Measurements from ENCODE around the gene HSDL2. TPM values are rescaled to one million over a fixed set of nuclear protein-coding genes. Genes with fewer than 3 reads are reported as not detected.

Gene HSDL2
- total RNA-seq, 1 donor from 2014 or later: 26.5 TPM

DNA sequence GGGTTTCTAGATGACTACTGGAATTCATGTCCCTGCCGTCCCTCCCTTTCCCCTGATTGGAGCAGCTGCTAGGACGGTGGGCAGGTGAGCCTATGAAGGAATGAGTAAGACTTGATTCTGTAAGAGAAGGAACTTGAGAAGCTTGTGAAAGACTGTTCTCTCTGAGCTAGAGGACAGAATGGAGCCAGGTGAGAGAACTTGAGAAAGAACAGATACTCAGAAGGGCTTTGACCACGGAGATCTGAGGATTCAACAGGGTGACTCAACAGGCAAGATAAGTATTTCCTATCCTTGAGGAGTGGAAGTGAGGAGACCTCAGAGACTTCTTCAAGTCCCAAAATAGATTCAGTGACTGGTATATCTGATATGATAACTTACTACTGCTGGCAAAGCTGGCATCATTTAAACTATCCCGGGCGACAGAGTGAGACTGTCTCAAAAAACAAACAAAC lies 41.9 kb downstream of the HSDL2 start:
- no peaks in the 10 kb centered on the region for H3K4me1 Mint-ChIP-seq
- H3K27ac Mint-ChIP-seq: no peak overlapping the region
- TF ChIP-seq, protein P1, sequence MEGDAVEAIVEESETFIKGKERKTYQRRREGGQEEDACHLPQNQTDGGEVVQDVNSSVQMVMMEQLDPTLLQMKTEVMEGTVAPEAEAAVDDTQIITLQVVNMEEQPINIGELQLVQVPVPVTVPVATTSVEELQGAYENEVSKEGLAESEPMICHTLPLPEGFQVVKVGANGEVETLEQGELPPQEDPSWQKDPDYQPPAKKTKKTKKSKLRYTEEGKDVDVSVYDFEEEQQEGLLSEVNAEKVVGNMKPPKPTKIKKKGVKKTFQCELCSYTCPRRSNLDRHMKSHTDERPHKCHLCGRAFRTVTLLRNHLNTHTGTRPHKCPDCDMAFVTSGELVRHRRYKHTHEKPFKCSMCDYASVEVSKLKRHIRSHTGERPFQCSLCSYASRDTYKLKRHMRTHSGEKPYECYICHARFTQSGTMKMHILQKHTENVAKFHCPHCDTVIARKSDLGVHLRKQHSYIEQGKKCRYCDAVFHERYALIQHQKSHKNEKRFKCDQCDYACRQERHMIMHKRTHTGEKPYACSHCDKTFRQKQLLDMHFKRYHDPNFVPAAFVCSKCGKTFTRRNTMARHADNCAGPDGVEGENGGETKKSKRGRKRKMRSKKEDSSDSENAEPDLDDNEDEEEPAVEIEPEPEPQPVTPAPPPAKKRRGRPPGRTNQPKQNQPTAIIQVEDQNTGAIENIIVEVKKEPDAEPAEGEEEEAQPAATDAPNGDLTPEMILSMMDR (IDR thresholded peaks at IDR 0.05; ENCODE audit: unreplicated experiment): no peak
- peaks cover 13% of the 10 kb centered on the region for H3K36me3 Mint-ChIP-seq
- no peaks in the 10 kb centered on the region for H3K9me3 Mint-ChIP-seq
- H3K27me3 Mint-ChIP-seq (ENCODE audit: low read depth): no peaks in the 10 kb centered on the region
- H3K4me3 Mint-ChIP-seq: no peak overlapping the region
- no peak for DNase-seq (ENCODE audit: low spot score in 2 of 2, unreplicated experiment in 2 of 2)

DNA sequence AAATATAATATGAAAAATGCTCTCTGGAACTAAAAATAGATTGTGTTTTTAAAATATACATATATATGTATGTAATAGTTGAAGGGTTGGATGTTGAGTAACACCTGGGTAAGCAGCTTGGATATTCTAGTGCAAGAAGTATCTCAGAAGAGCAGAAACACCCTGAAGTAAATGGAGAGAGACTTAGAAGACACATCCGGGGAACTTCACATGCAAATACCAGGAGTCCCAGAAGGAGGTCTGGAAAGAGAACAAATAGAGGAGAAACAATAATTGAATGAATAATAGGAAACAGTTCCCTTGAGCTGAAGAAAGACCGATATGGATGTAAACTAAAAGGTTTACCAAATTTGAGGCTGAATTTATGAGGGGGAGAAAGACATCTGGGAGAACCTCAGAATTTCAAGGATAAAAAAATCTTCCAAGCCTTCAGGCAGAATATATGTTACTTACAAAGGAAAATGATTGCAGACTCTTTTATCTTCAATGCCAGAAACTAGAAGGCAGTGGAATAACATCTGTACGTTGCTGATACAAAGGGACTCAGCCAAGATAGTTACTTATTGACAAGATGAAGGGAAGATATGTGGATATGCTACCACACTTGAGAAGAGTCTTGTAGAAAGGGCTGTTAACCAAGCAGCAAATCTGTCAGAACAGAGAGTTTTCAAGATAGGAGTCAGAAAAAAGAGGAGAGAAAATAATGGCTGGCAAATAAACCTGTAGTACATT lies 42.7 kb downstream of the HSDL2 start:
- TF ChIP-seq, protein P1 (IDR thresholded peaks at IDR 0.05; ENCODE audit: unreplicated experiment): no peak
- Mint-ChIP-seq H3K27me3 (ENCODE audit: low read depth) (no peaks in the 10 kb centered on the region), H3K9me3 (no peaks in the 10 kb centered on the region), H3K4me1 (no peaks in the 10 kb centered on the region), H3K36me3 (peaks cover 13% of the 10 kb centered on the region), H3K4me3 (no peak overlapping the region), H3K27ac (no peak overlapping the region)
- no peak for DNase-seq (ENCODE audit: low spot score in 2 of 2, unreplicated experiment in 2 of 2)

DNA sequence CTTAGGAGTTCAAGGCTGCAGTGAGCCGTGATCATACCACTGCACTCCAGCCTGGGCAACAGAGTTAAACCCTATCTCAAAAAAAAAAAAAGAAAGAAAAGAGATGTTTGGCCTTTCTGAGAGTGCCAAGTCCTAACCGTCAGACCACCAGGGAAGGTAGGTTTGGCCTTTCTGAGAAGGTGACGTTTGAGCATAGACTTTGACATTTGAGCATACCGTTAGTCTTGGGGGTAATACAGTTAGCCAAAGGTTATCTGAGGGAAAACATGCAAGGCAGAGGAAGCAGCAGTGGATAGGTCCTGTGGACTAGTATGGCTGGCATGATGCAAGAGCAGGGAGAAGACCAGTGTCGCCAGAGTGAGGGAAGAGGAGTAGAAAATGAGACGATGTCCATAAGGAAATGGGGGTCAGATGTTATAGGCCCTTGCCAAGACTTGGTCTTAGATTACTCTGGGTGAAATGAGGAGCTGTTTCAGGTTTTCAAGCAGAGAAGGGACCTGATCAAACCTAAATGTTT lies 50.2 kb downstream of the HSDL2 start:
- H3K4me1 Mint-ChIP-seq: peaks cover 7% of the 10 kb centered on the region
- TF ChIP-seq, protein P1 (IDR thresholded peaks at IDR 0.05; ENCODE audit: unreplicated experiment): no peak
- no peak for DNase-seq (ENCODE audit: low spot score in 2 of 2, unreplicated experiment in 2 of 2)
- H3K36me3 Mint-ChIP-seq: peaks cover 26% of the 10 kb centered on the region
- no peak overlapping the region for H3K4me3 Mint-ChIP-seq
- no peaks in the 10 kb centered on the region for H3K27me3 Mint-ChIP-seq (ENCODE audit: low read depth)
- H3K9me3 Mint-ChIP-seq: no peaks in the 10 kb centered on the region
- no peak overlapping the region for H3K27ac Mint-ChIP-seq

DNA sequence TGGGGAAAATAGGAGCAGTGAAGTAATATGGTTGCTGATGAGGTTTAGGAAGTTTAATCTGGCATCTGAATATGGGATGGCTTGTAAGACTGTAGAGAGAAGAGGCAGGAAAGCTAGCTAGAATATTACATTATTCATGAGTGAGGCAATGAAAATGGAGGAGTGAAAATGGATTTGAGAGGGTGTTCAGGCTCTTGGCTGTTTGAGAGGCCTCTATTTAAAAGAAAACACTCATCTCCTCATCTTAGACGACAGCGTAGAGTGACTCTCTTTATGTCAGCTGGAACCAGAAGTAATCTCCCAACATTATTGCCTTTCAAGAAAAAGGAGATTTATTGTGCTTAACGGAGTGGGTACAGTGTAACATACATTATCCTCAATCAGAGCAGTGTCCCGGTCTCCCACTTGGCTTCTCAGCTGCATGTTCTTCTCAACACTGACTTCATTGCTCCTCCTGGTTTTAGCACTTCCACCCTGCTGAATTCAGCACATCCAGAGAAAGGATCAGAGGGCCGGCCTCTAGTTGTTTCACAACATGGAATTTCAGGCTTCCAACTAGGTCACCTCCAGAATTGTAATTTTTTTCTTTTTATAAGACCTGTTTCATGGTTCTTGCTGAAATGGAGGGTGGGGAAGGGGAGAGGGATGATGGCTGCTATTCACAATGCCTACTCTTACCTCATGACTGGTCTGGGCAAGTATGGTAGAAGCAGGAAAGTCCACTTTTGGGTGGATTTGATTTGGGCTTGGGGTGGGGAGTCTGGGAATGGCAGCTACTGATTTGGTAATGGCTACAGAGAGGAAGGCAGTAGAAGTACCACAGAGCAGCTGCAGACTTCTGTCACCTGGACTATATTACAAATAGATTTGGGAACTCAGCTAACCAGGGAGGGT lies 53.8 kb downstream of the HSDL2 start:
- TF ChIP-seq, protein P1 (IDR thresholded peaks at IDR 0.05; ENCODE audit: unreplicated experiment): no peak
- Mint-ChIP-seq H3K36me3 (peaks cover 22% of the 10 kb centered on the region), H3K4me3 (no peak overlapping the region), H3K4me1 (peaks cover 7% of the 10 kb centered on the region), H3K27me3 (ENCODE audit: low read depth) (no peaks in the 10 kb centered on the region), H3K27ac (no peak overlapping the region), H3K9me3 (no peaks in the 10 kb centered on the region)
- no peak for DNase-seq (ENCODE audit: low spot score in 2 of 2, unreplicated experiment in 2 of 2)

DNA sequence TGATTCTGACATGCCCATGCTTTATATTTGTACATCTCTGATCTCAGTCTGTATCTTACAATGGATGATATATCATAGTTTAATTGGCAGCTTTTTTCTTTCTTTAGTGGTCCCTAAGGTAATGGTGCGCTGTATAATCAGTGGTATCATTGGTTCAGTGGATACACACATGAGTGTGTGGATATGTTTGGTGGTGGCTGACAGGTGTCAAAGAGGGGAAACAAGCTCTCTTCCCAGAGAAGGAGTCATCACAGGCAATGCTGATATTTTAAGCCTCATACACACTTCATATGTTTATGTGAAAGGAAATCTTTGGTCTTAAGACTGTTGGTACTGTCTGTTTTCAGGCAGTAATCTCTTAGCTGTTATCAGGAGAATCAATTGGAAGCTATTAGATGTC lies 54.6 kb downstream of the HSDL2 start:
- no peaks in the 10 kb centered on the region for H3K27me3 Mint-ChIP-seq (ENCODE audit: low read depth)
- TF ChIP-seq, protein P1 (IDR thresholded peaks at IDR 0.05; ENCODE audit: unreplicated experiment): no peak
- no peak overlapping the region for H3K4me3 Mint-ChIP-seq
- no peaks in the 10 kb centered on the region for H3K9me3 Mint-ChIP-seq
- H3K27ac Mint-ChIP-seq: no peak overlapping the region
- peaks cover 7% of the 10 kb centered on the region for H3K4me1 Mint-ChIP-seq
- DNase-seq (ENCODE audit: low spot score in 2 of 2, unreplicated experiment in 2 of 2): no peak
- peaks cover 18% of the 10 kb centered on the region for H3K36me3 Mint-ChIP-seq
